Vagina (tissue), 2 donors: ENCODE results near the gene GADD45A.

Source experiments
- POLR2A ChIP-seq, 2 donors: fragments of 450-650 bp; IDR thresholded peaks; one replicate each; pipeline ENCODE4 v1.6.1; 2017; ENCODE audit warnings: antibody characterized with exemption in 2 of 2, mild to moderate bottlenecking in 2 of 2, moderate library complexity in 2 of 2
- TF ChIP-seq, protein P1 (sequence below), 3 experiments: fragments of 450-650 bp in 2 of 3; fragments of 200-600 bp in 1 of 3; sonication (generic) in 1 of 3; IDR thresholded peaks; one replicate each; pipeline ENCODE4 v1.5.1; 2017 to 2019; ENCODE audit warnings: antibody characterized with exemption in 3 of 3, mild to moderate bottlenecking in 2 of 3, moderate library complexity in 2 of 3

DNA sequence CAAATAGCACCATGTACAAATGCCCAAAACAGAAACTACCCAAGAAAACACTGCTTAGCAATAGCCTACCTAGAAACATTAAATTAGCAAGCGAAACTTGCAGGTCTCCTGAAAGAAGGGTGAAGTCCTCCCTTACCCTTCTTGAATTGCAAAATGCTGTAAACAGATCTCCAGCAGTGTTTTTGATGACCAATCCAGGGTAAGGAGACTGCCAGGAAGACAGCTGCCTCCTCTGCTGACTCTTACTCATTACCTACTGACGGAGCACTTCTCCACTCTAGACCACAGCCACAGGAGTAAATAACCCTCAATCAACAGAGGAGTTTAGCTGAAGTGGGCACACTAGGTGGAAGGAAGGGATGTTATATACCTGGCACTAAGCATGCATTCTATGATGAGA is 32.2 kb upstream of the GADD45A start:
- no peak for TF ChIP-seq POLR2A (IDR thresholded peaks at IDR 0.05)
- TF ChIP-seq, protein P1, sequence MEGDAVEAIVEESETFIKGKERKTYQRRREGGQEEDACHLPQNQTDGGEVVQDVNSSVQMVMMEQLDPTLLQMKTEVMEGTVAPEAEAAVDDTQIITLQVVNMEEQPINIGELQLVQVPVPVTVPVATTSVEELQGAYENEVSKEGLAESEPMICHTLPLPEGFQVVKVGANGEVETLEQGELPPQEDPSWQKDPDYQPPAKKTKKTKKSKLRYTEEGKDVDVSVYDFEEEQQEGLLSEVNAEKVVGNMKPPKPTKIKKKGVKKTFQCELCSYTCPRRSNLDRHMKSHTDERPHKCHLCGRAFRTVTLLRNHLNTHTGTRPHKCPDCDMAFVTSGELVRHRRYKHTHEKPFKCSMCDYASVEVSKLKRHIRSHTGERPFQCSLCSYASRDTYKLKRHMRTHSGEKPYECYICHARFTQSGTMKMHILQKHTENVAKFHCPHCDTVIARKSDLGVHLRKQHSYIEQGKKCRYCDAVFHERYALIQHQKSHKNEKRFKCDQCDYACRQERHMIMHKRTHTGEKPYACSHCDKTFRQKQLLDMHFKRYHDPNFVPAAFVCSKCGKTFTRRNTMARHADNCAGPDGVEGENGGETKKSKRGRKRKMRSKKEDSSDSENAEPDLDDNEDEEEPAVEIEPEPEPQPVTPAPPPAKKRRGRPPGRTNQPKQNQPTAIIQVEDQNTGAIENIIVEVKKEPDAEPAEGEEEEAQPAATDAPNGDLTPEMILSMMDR (IDR thresholded peaks at IDR 0.05), result no peak
